Breast epithelium (tissue), 4 donors: Measurements from ENCODE around the gene C1orf87. TPM values are rescaled to one million over a fixed set of nuclear protein-coding genes. Genes with fewer than 3 reads are reported as not detected.

Source experiments
- DNase-seq, 2 donors: peaks; one replicate each; pipeline ENCODE4 v3.0.0-alpha.2; 2019; ENCODE audit warnings: low spot score in 2 of 2
- H3K27ac ChIP-seq, 2 donors: fragments of 200-600 bp; sonication (generic) in 1 of 2; one replicate each; pipeline ENCODE4 v1.5.1; 2016 to 2019; ENCODE audit warnings: mild to moderate bottlenecking in 1 of 2
- H3K27me3 ChIP-seq, 2 donors: fragments of 200-600 bp; sonication (generic) in 1 of 2; one replicate each; pipeline versions ENCODE4 v1.5.1 to v1.6.0; 2017 to 2019; ENCODE audit warnings: control low read depth in 1 of 2, mild to moderate bottlenecking in 1 of 2
- H3K36me3 ChIP-seq: fragments of 200-600 bp; one replicate; pipeline ENCODE4 v1.5.1; 2019
- H3K4me1 ChIP-seq, 2 donors: fragments of 200-600 bp; sonication (generic); one replicate each; pipeline ENCODE4 v1.5.1; 2016 to 2019; ENCODE audit warnings: control low read depth in 1 of 2
- H3K4me3 ChIP-seq, 3 donors: fragments of 200-600 bp; sonication (generic); 1 replicate in 2 of 3; 2 replicates in 1 of 3; pipeline ENCODE4 v1.5.1; 2016 to 2019; ENCODE audit warnings: mild to moderate bottlenecking in 3 of 3, moderate library complexity in 2 of 3
- H3K9me3 ChIP-seq, 2 donors: fragments of 200-600 bp; sonication (generic) in 1 of 2; one replicate each; pipeline ENCODE4 v1.5.1; 2016 to 2019; ENCODE audit warnings: control low read depth in 1 of 2
- CTCF ChIP-seq, 3 donors: fragments of 450-650 bp; IDR thresholded peaks; one replicate each; pipeline ENCODE4 v1.5.1; 2016 to 2017; ENCODE audit warnings: antibody characterized with exemption in 3 of 3, mild to moderate bottlenecking in 3 of 3, moderate library complexity in 3 of 3
- POLR2A ChIP-seq: fragments of 450-650 bp; IDR thresholded peaks from one replicate; pipeline ENCODE4 v1.6.1; 2016; ENCODE audit warnings: antibody characterized with exemption, mild to moderate bottlenecking, moderate library complexity
- POLR2AphosphoS5 ChIP-seq, 3 donors: sonication (generic); formaldehyde crosslinking; IDR thresholded peaks; one replicate each; pipeline ENCODE4 v1.6.1; 2017; ENCODE audit warnings: antibody characterized with exemption in 3 of 3
- intact Hi-C: fragments of 100-400 bp; cut with DNase I; formaldehyde crosslinking; loops from one replicate; pipeline ENCODE4 v1.15.1; 2023; ENCODE audit warnings: low total_unique reads
- total RNA-seq, 3 donors: library from RNA; depleted of rRNA; stranded (reverse); fragments of >200 nt; gene quantifications; one replicate each; pipeline ENCODE4 v1.1.0, GENCODE V29; 2016

Gene C1orf87
- total RNA-seq, 3 donors from 2014 or later = not detected

DNA sequence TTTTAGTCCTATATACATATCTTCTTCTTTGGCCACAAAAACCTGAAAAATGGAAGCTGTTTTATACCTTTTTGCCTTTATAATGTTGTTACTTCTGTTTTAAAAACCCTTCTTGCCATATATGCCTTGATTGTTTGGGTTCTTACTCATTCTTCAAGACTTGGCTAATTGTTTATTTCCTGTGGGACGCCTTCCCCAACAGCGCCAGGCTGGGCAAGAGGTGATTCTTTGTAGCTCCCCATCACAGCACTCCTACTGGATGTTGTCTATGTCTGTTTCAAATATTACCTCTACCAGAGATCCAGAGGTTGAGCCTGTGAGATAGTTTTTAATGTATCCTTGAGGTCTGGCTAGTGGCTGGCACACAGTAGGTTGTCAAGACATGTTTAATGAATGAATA, 73.8 kb downstream of the C1orf87 start:
- H3K4me3 ChIP-seq = no peak overlapping the region
- H3K4me1 ChIP-seq = no peaks in the 10 kb centered on the region
- no peak for DNase-seq
- intact Hi-C loops = no loop called here
- no peaks in the 10 kb centered on the region for H3K36me3 ChIP-seq
- H3K9me3 ChIP-seq = no peaks in the 10 kb centered on the region
- H3K27ac ChIP-seq = no peak overlapping the region
- TF ChIP-seq POLR2AphosphoS5 (IDR thresholded peaks at IDR 0.05) (no peak), POLR2A (no peak), CTCF (IDR thresholded peaks at IDR 0.05) (no peak)
- H3K27me3 ChIP-seq = no peaks in the 10 kb centered on the region

DNA sequence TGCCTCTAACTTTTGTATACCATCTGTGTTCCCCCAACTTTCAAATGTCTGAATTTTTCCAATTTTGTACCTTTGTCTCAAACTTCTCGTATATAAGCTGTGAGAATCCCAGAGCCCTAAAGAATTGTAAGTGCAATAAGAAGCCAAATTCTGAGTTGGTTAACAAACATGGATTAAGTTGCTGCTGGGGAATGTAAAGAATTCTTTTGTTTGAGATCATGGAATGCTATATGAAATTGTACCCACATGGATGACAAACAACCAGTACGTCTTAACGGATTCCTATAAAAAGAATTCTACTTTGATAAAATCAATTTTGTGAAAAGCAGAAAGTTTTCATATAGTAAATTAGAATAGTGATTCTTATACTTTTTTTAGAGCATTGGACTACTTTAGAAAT, 74.6 kb downstream of the C1orf87 start:
- Histone ChIP-seq H3K9me3 (no peaks in the 10 kb centered on the region), H3K27me3 (no peaks in the 10 kb centered on the region), H3K4me3 (no peak overlapping the region), H3K36me3 (no peaks in the 10 kb centered on the region), H3K4me1 (no peaks in the 10 kb centered on the region), H3K27ac (no peak overlapping the region)
- DNase-seq = no peak
- intact Hi-C loops = no loop called here
- no peak for TF ChIP-seq POLR2AphosphoS5 (IDR thresholded peaks at IDR 0.05)
- no peak for TF ChIP-seq CTCF (IDR thresholded peaks at IDR 0.05)
- no peak for TF ChIP-seq POLR2A

GRCh38 chr1:59997479-59998115, 76.0 kb downstream of the C1orf87 start:
- H3K9me3 ChIP-seq = no peaks in the 10 kb centered on the region
- no peaks in the 10 kb centered on the region for H3K36me3 ChIP-seq
- no peak overlapping the region for H3K27ac ChIP-seq
- intact Hi-C loops = no loop called here
- no peak overlapping the region for H3K4me3 ChIP-seq
- TF ChIP-seq POLR2AphosphoS5 (IDR thresholded peaks at IDR 0.05) (no peak), CTCF (IDR thresholded peaks at IDR 0.05) (no peak), POLR2A (no peak)
- no peaks in the 10 kb centered on the region for H3K4me1 ChIP-seq
- DNase-seq = no peak
- H3K27me3 ChIP-seq = no peaks in the 10 kb centered on the region

- intact Hi-C loops = no loop called here
- Histone ChIP-seq H3K4me1 (no peaks in the 10 kb centered on the region), H3K27ac (peak overlapping the region in 1 of 2 donors; percentile 38), H3K27me3 (no peaks in the 10 kb centered on the region), H3K9me3 (no peaks in the 10 kb centered on the region), H3K4me3 (no peak overlapping the region), H3K36me3 (no peaks in the 10 kb centered on the region)
- DNase-seq = no peak
- TF ChIP-seq POLR2AphosphoS5 (IDR thresholded peaks at IDR 0.05) (peak in 1 of 3 donors; percentile 62), POLR2A (no peak), CTCF (IDR thresholded peaks at IDR 0.05) (no peak)
These were observed 79.0 kb downstream of the C1orf87 start for GRCh38 chr1:59994302-59995198.
